Adrenal gland (tissue), 12 donors: ENCODE measurements around the gene SREBF1. TPM values are rescaled to one million over a fixed set of nuclear protein-coding genes. Genes with fewer than 3 reads are reported as not detected.

Experiments
- DNase-seq, 7 donors: peaks; one replicate each; pipeline ENCODE4 v3.0.0-alpha.2; 2019 to 2020
- H3K27ac ChIP-seq, 5 donors: fragments of 200-600 bp; sonication (generic) in 4 of 5; 1 replicate in 3 of 5; 2 replicates in 2 of 5; pipeline versions ENCODE4 v1.5.1 to v1.8.0; 2016 to 2020; ENCODE audit warnings: mild to moderate bottlenecking in 1 of 5
- H3K27me3 ChIP-seq: fragments of 200-600 bp; 2 replicates; pipeline ENCODE4 v1.8.0; 2021
- H3K36me3 ChIP-seq, 2 donors: fragments of 200-600 bp; replicated peaks in 1 of 2; 1 replicate in 1 of 2; 2 replicates in 1 of 2; pipeline versions ENCODE4 v1.5.1 to v1.8.0; 2018 to 2022
- H3K4me1 ChIP-seq, 2 donors: fragments of 200-600 bp; replicated peaks in 1 of 2; 1 replicate in 1 of 2; 2 replicates in 1 of 2; pipeline versions ENCODE4 v1.5.1 to v1.8.0; 2018 to 2021
- H3K4me3 ChIP-seq, 4 donors: fragments of 200-600 bp; sonication (generic) in 3 of 4; one replicate each; pipeline ENCODE4 v1.5.1; 2016 to 2018
- H3K9me3 ChIP-seq, 3 donors: fragments of 200-600 bp; sonication (generic) in 1 of 3; replicated peaks in 1 of 3; 1 replicate in 2 of 3; 2 replicates in 1 of 3; pipeline versions ENCODE4 v1.5.1 to v1.8.0; 2016 to 2021
- POLR2A ChIP-seq, 2 donors: fragments of 450-650 bp; IDR thresholded peaks; one replicate each; pipeline ENCODE4 v1.6.1; 2017; ENCODE audit warnings: antibody characterized with exemption in 2 of 2, mild to moderate bottlenecking in 2 of 2, moderate library complexity in 1 of 2
- WGBS, 4 donors: extraction: QIAGEN DNeasy Blood & Tissue Kit in 2 of 4; methylation state at CpG; one replicate each; pipeline versions ENCODE4 v1.1.5 to v1.1.7; 2013 to 2017; 5-methylcytosine and 5-hydroxymethylcytosine counted together
- intact Hi-C, 2 donors: fragments of 100-400 bp; cut with DNase I; formaldehyde crosslinking; loops; one replicate each; pipeline versions ENCODE4 v1.14.1 to v1.15.0; 2022 to 2023
- polyA plus RNA-seq, 3 donors: library from polyadenylated mRNA; stranded (reverse); fragments of 200-250 nt in 2 of 3; fragments of 350-450 nt in 1 of 3; fragmentation: Illumina TruSeq in 1 of 3; extraction: RNeasy Lipid Tissue Mini Kit (QIAGEN cat#74804) in 1 of 3; gene quantifications; one replicate each; pipeline ENCODE4 v1.2.3, GENCODE V29; 2013 to 2014
- total RNA-seq, 9 donors: library from RNA; depleted of rRNA in 4 of 9; stranded (reverse); fragments of >200 nt in 4 of 9; fragments of 120-200 nt in 1 of 9; fragmentation: NEBNext Ultra II Directional in 1 of 9; extraction: Animal tissue kit (Norgen Biotek cat#: 25700) in 1 of 9; gene quantifications; one replicate each; pipeline versions ENCODE4 v1.1.0 to v1.2.4, GENCODE V29; 2013 to 2023
- TF ChIP-seq, protein P1 (sequence below), 6 experiments: fragments of 450-650 bp in 4 of 6; fragments of 200-600 bp in 2 of 6; sonication (generic) in 1 of 6; IDR thresholded peaks; 1 replicate in 5 of 6; 2 replicates in 1 of 6; pipeline versions ENCODE4 v1.5.1 to v1.8.0; 2016 to 2021; ENCODE audit warnings: antibody characterized with exemption in 6 of 6, mild to moderate bottlenecking in 2 of 6, moderate library complexity in 1 of 6
- donor health status: healthy with polysubstance abuse.
- donor health status: Bipolar disorder and iron deficiency.
- donor health status: DM: yes; HTN: yes; CAD: no.
- donor health status: DM: no; HTN: no; CAD: no.
- donor health status: DM: no; HTN: no; CAD: no.
- donor health status: DM: yes; HTN: yes; CAD: no.

The SREBF1 gene
- total and polyA plus RNA-seq, 12 donors: 48.2 to 850 (median 576) TPM

DNA sequence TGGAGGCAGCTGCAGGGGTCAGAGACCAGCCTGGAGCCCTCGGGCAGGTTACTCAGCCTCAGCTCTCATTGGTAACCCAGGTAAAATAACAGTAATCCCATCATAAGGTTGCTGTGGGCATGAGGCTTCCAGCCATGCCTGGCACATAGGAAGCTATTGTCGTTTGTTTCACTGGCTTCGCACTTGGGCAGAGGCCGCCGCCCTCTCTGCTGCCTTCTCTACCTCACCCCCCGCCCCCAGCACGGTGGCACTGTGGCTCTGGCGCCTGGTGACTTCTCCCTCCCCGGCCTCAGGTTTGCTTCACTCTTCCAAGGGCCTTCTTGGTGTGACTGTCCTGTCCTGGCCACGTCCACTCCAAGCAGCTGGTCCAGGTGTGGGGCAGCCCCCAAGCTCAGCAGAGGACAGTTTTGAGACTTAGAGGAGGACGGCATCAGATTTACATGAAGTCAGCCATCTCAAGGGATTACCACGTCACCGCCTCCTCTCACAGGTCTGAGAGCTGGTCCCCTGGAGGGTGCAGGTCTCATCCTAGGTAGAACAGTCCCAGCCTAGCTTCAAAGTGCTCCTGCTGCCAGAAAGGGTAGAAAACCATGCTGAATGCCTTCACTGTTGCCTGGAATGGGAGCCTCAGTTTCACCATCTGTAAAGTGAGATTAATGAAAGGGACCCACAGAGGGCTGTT, 34.8 kb downstream of the SREBF1 start:
- DNase-seq: no peak
- no peaks in the 10 kb centered on the region for H3K4me1 ChIP-seq
- TF ChIP-seq POLR2A (IDR thresholded peaks at IDR 0.05): no peak
- TF ChIP-seq, protein P1, sequence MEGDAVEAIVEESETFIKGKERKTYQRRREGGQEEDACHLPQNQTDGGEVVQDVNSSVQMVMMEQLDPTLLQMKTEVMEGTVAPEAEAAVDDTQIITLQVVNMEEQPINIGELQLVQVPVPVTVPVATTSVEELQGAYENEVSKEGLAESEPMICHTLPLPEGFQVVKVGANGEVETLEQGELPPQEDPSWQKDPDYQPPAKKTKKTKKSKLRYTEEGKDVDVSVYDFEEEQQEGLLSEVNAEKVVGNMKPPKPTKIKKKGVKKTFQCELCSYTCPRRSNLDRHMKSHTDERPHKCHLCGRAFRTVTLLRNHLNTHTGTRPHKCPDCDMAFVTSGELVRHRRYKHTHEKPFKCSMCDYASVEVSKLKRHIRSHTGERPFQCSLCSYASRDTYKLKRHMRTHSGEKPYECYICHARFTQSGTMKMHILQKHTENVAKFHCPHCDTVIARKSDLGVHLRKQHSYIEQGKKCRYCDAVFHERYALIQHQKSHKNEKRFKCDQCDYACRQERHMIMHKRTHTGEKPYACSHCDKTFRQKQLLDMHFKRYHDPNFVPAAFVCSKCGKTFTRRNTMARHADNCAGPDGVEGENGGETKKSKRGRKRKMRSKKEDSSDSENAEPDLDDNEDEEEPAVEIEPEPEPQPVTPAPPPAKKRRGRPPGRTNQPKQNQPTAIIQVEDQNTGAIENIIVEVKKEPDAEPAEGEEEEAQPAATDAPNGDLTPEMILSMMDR (IDR thresholded peaks at IDR 0.05): no peak
- intact Hi-C loops: loop anchor here in 1 of 2 donors (10.0 kb wide), 1 partner anchor 223 kb away; no protein-coding TSS in a partner anchor
- H3K27me3 ChIP-seq: no peaks in the 10 kb centered on the region
- no peaks in the 10 kb centered on the region for H3K9me3 ChIP-seq
- no peak overlapping the region for H3K27ac ChIP-seq
- H3K36me3 ChIP-seq: peaks cover 0 to 33% of the 10 kb centered on the region in 2 donors
- 90 to 93% (median 92%) methylated on average over 10 to 13 of the region's 13 CpGs for WGBS, 4 donors
- H3K4me3 ChIP-seq: no peak overlapping the region

DNA sequence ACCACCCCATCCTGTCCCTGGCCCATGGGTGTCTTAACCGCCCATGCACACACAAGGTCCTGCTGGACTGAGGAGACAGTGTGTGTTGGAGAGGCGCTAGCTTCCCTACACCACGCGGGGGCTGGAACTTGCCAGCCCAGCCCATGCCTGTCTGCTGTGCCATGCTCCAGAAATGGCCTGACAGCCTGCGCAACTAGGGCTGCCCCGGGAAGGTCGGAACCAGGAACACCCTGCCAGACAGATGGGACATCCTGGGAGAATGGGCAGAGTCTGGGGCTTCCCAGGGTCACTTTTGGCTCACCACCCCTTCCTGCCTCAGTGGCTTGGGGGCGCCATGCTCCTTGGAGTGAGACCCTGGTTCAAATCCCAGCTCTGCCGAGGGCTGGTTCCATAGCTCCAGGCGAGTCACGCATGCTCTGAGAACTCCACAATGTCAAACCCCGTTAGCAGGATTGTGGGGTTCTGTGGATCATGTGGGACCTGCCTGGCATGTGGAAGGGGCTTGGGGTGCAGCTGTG, 36.2 kb downstream of the SREBF1 start:
- intact Hi-C loops: loop anchor here in 1 of 2 donors (10.0 kb wide), 1 partner anchor 224 kb away; no protein-coding TSS in a partner anchor
- Histone ChIP-seq H3K4me1 (no peaks in the 10 kb centered on the region), H3K36me3 (peaks cover 0 to 44% of the 10 kb centered on the region in 2 donors), H3K27me3 (no peaks in the 10 kb centered on the region), H3K9me3 (no peaks in the 10 kb centered on the region), H3K27ac (no peak overlapping the region), H3K4me3 (no peak overlapping the region)
- DNase-seq: no peak
- 84 to 86% (median 85%) methylated on average over 2 to 12 of the region's 12 CpGs for WGBS, 4 donors
- TF ChIP-seq POLR2A (IDR thresholded peaks at IDR 0.05): no peak
- TF ChIP-seq, protein P1 (IDR thresholded peaks at IDR 0.05): no peak

DNA sequence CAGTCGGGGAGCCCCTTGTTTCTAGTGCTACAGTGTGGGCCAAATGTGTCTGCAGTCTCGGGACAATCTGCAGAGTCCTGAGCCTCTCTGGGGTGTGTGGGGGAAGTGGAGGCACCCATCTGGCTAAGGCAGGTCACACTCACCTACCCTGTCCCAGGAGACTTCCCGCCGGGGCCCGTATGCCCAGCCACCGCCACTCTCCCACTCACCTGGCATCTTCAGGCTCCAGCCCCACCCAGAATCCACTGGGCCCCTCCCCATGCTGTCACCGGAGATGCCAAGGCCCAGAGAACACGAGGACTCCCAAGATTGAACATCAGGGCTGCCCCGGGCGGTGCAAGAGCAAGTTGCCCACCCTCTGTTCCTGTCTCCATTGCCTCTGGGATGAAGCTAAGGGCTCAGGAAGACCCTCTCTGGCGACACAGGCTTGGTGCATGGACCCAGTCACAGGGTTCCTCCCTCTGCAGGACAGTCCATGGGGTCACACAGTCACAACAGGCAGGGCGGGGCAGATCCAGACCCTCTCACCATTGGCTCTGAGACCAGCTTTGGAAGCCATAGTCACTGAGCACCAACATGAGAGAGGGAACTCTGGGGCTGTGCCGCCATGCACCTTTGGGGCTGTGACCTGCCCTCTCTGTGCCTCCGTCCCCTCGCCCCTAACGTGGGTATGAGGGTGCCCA, 38.1 kb downstream of the SREBF1 start:
- H3K4me3 ChIP-seq: no peak overlapping the region
- 87 to 94% (median 88%) methylated on average over 8 to 16 of the region's 16 CpGs for WGBS, 4 donors
- H3K27me3 ChIP-seq: no peaks in the 10 kb centered on the region
- H3K9me3 ChIP-seq: no peaks in the 10 kb centered on the region
- no peak for TF ChIP-seq POLR2A (IDR thresholded peaks at IDR 0.05)
- TF ChIP-seq, protein P1 (IDR thresholded peaks at IDR 0.05): no peak
- H3K36me3 ChIP-seq: peaks cover 0 to 51% of the 10 kb centered on the region in 2 donors
- DNase-seq: no peak
- no peak overlapping the region for H3K27ac ChIP-seq
- intact Hi-C loops: loop anchor here in 1 of 2 donors (10.0 kb wide), 1 partner anchor 236 kb away; the partner anchor contains the start of genes ATPAF2 and GID4
- no peaks in the 10 kb centered on the region for H3K4me1 ChIP-seq

DNA sequence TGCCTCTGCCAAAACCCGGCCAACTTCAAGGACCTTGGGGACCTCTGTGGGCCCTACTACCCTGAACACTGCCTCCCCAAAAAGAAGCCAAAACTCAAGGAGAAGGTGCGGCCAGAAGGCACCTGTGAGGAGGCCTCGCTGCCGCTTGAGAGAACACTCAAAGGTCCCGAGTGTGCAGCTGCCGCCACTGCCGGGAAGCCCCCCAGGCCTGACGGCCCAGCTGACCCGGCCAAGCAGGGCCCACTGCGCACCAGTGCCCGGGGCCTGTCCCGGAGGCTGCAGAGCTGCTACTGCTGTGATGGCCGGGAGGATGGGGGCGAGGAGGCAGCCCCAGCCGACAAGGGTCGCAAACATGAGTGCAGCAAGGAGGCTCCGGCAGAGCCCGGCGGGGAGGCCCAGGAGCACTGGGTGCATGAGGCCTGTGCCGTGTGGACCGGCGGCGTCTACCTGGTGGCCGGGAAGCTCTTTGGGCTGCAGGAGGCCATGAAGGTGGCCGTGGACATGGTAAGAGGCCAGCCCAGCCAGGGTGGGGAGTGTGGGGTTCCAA, 38.7 kb downstream of the SREBF1 start:
- peaks cover under 1 to 4% of the 10 kb centered on the region in 2 donors for H3K4me1 ChIP-seq
- H3K9me3 ChIP-seq: no peaks in the 10 kb centered on the region
- no peak overlapping the region for H3K4me3 ChIP-seq
- intact Hi-C loops: loop anchor here in 1 of 2 donors (10.0 kb wide), 1 partner anchor 237 kb away; the partner anchor contains the start of genes ATPAF2 and GID4
- H3K27ac ChIP-seq: no peak overlapping the region
- no peak for TF ChIP-seq POLR2A (IDR thresholded peaks at IDR 0.05)
- TF ChIP-seq, protein P1 (IDR thresholded peaks at IDR 0.05): no peak
- 40 to 92% (median 90%) methylated on average over 1 to 25 of the region's 25 CpGs for WGBS, 4 donors
- DNase-seq: no peak
- H3K36me3 ChIP-seq: peaks cover 0 to 53% of the 10 kb centered on the region in 2 donors
- H3K27me3 ChIP-seq: no peaks in the 10 kb centered on the region
